ENCODE results near the gene CEACAM7. TPM values are rescaled to one million over a fixed set of nuclear protein-coding genes. Genes with fewer than 3 reads are reported as not detected.
A peak's percentile ranks its signal among the peaks of the same experiment; 100 is the strongest.

The CEACAM7 gene
- total RNA-seq, 1 donor from 2014 or later: not detected

- Histone ChIP-seq H3K27me3 (no peaks in the 10 kb centered on the region), H3K27ac (no peak overlapping the region), H3K9me3 (no peaks in the 10 kb centered on the region), H3K36me3 (no peaks in the 10 kb centered on the region), H3K4me3 (no peak overlapping the region), H3K4me1 (no peaks in the 10 kb centered on the region)
- DNase-seq (ENCODE audit: low spot score in 2 of 2): no peak
- intact Hi-C loops (cut with DNase I): no loop called here
- no peak for TF ChIP-seq CTCF (IDR thresholded peaks at IDR 0.05)
These were observed 14.1 kb upstream of the CEACAM7 start for GRCh38 chr19:41702171-41702651.

- DNase-seq (ENCODE audit: low spot score in 2 of 2): peak in 1 of 2 donors; percentile 35
- Histone ChIP-seq H3K36me3 (no peaks in the 10 kb centered on the region), H3K27me3 (no peaks in the 10 kb centered on the region), H3K4me1 (no peaks in the 10 kb centered on the region), H3K4me3 (no peak overlapping the region), H3K9me3 (no peaks in the 10 kb centered on the region), H3K27ac (no peak overlapping the region)
- no peak for TF ChIP-seq CTCF (IDR thresholded peaks at IDR 0.05)
- intact Hi-C loops (cut with DNase I): no loop called here
These were observed 13.5 kb upstream of the CEACAM7 start for GRCh38 chr19:41701401-41702075.

- H3K36me3 ChIP-seq: no peaks in the 10 kb centered on the region
- H3K27me3 ChIP-seq: no peaks in the 10 kb centered on the region
- H3K4me3 ChIP-seq: no peak overlapping the region
- no peak overlapping the region for H3K27ac ChIP-seq
- TF ChIP-seq CTCF (IDR thresholded peaks at IDR 0.05): no peak
- DNase-seq (ENCODE audit: low spot score in 2 of 2): no peak
- H3K4me1 ChIP-seq: no peaks in the 10 kb centered on the region
- no peaks in the 10 kb centered on the region for H3K9me3 ChIP-seq
- intact Hi-C loops (cut with DNase I): no loop called here
These were observed 12.5 kb upstream of the CEACAM7 start for GRCh38 chr19:41700381-41701195.

- no peaks in the 10 kb centered on the region for H3K27me3 ChIP-seq
- no peaks in the 10 kb centered on the region for H3K4me1 ChIP-seq
- no peak overlapping the region for H3K27ac ChIP-seq
- peak in 1 of 2 donors; percentile 34 for DNase-seq (ENCODE audit: low spot score in 2 of 2)
- no peak for TF ChIP-seq CTCF (IDR thresholded peaks at IDR 0.05)
- H3K9me3 ChIP-seq: no peaks in the 10 kb centered on the region
- intact Hi-C loops (cut with DNase I): no loop called here
- H3K4me3 ChIP-seq: no peak overlapping the region
- H3K36me3 ChIP-seq: no peaks in the 10 kb centered on the region
These were observed 11.9 kb upstream of the CEACAM7 start for GRCh38 chr19:41699968-41700323.

GRCh38 chr19:41699231-41699967 lies 11.3 kb upstream of the CEACAM7 start:
- Histone ChIP-seq H3K9me3 (no peaks in the 10 kb centered on the region), H3K27ac (no peak overlapping the region), H3K4me1 (no peaks in the 10 kb centered on the region), H3K27me3 (no peaks in the 10 kb centered on the region), H3K36me3 (no peaks in the 10 kb centered on the region), H3K4me3 (no peak overlapping the region)
- DNase-seq (ENCODE audit: low spot score in 2 of 2): peak in 1 of 2 donors; percentile 57
- intact Hi-C loops (cut with DNase I): no loop called here
- no peak for TF ChIP-seq CTCF (IDR thresholded peaks at IDR 0.05)

All from ascending aorta (tissue), 2 donors.